WTC11 (cell line): Measurements from ENCODE around the gene TMEM181.

ENCODE experiments used
- ATF1 ChIP-seq: sonication (generic); formaldehyde crosslinking; IDR thresholded peaks from 2 replicates; pipeline ENCODE4 v1.8.1; 2023; ENCODE audit warnings: mild to moderate bottlenecking, moderate library complexity, missing genetic modification reagents
- ATF2 ChIP-seq: sonication (generic); formaldehyde crosslinking; IDR thresholded peaks from 2 replicates; pipeline ENCODE4 v1.8.1; 2022; ENCODE audit warnings: low read depth, missing genetic modification reagents, borderline replicate concordance
- CREB1 ChIP-seq: sonication (generic); formaldehyde crosslinking; IDR thresholded peaks from 2 replicates; pipeline ENCODE4 v1.8.0; 2023; ENCODE audit warnings: mild to moderate bottlenecking, missing genetic modification reagents
- CTCF ChIP-seq: fragments of 200-600 bp; IDR thresholded peaks from 2 replicates; pipeline ENCODE4 v1.8.0; 2022; ENCODE audit warnings: antibody characterized with exemption
- ELF4 ChIP-seq: sonication (generic); formaldehyde crosslinking; IDR thresholded peaks from 2 replicates; pipeline ENCODE4 v1.8.1; 2022; ENCODE audit warnings: low read depth, mild to moderate bottlenecking, moderate library complexity, missing genetic modification reagents
- ETV6 ChIP-seq: sonication (generic); formaldehyde crosslinking; IDR thresholded peaks from 2 replicates; pipeline ENCODE4 v1.8.1; 2022; ENCODE audit warnings: mild to moderate bottlenecking, missing genetic modification reagents
- HMGXB4 ChIP-seq: sonication (generic); formaldehyde crosslinking; IDR thresholded peaks from 2 replicates; pipeline ENCODE4 v1.8.1; 2023; ENCODE audit warnings: mild to moderate bottlenecking, moderate library complexity, missing genetic modification reagents
- JAZF1 ChIP-seq: fragments of 250-450 bp; sonication (Bioruptor Pico); IDR thresholded peaks from 2 replicates; pipeline ENCODE4 v1.9.0; 2021; ENCODE audit warnings: moderate library complexity, mild to moderate bottlenecking, inconsistent platforms
- SMAD4 ChIP-seq: sonication (generic); formaldehyde crosslinking; IDR thresholded peaks from 2 replicates; pipeline ENCODE4 v1.8.0; 2022; ENCODE audit warnings: mild to moderate bottlenecking, missing genetic modification reagents
- SP1 ChIP-seq: sonication (generic); formaldehyde crosslinking; conservative IDR thresholded peaks from 2 replicates; pipeline ENCODE4 v1.8.1; 2022; ENCODE audit warnings: missing genetic modification reagents
- USF2 ChIP-seq: sonication (generic); formaldehyde crosslinking; IDR thresholded peaks from 2 replicates; pipeline ENCODE4 v1.8.1; 2023; ENCODE audit warnings: mild to moderate bottlenecking, missing genetic modification reagents, moderate library complexity
- ZNF121 ChIP-seq: sonication (generic); formaldehyde crosslinking; IDR thresholded peaks from 2 replicates; pipeline ENCODE4 v1.8.0; 2023; ENCODE audit warnings: missing genetic modification reagents
- ZNF138 ChIP-seq: sonication (generic); formaldehyde crosslinking; conservative IDR thresholded peaks from 2 replicates; pipeline ENCODE4 v1.8.1; 2022; ENCODE audit warnings: mild to moderate bottlenecking, moderate library complexity, missing genetic modification reagents
- ZNF263 ChIP-seq: sonication (generic); formaldehyde crosslinking; IDR thresholded peaks from 2 replicates; pipeline ENCODE4 v1.8.1; 2022; ENCODE audit warnings: low read depth, mild to moderate bottlenecking, moderate library complexity, missing genetic modification reagents

- TF ChIP-seq ZNF263 (CRISPR knock-in tag) (no peak), ATF2 (no peak), JAZF1 (CRISPR knock-in tag) (no peak), CTCF (no peak), HMGXB4 (no peak), ZNF138 (CRISPR knock-in tag) (no peak), USF2 (CRISPR knock-in tag) (no peak), SP1 (CRISPR knock-in tag) (no peak), ELF4 (CRISPR knock-in tag) (no peak), ATF1 (CRISPR knock-in tag) (no peak), ZNF121 (CRISPR knock-in tag) (no peak), ETV6 (CRISPR knock-in tag) (no peak), SMAD4 (no peak), CREB1 (CRISPR knock-in tag) (no peak)
Observed at GRCh38 chr6:158521759-158522158, 38.1 kb upstream of the TMEM181 start.
